Osteocyte (in vitro differentiated cells): ENCODE data around the gene ZNF827. TPM values are rescaled to one million over a fixed set of nuclear protein-coding genes. Genes with fewer than 3 reads are reported as not detected.

ENCODE experiments used
- DNase-seq: peaks from one replicate; pipeline ENCODE4 v3.0.0; 2021; ENCODE audit warnings: mixed read lengths; ENCODE audit not compliant: unreplicated experiment; ENCODE audit errors: extremely low spot score
- H3K27ac Mint-ChIP-seq: one replicate; pipeline ENCODE4 v1.8.0; 2021; ENCODE audit warnings: mild to moderate bottlenecking, mixed read lengths; ENCODE audit not compliant: unreplicated experiment
- H3K27me3 Mint-ChIP-seq: one replicate; pipeline ENCODE4 v1.8.0; 2021; ENCODE audit warnings: mixed read lengths; ENCODE audit not compliant: unreplicated experiment
- H3K36me3 Mint-ChIP-seq: one replicate; pipeline ENCODE4 v1.8.0; 2021; ENCODE audit warnings: mixed read lengths; ENCODE audit not compliant: unreplicated experiment
- H3K4me1 Mint-ChIP-seq: one replicate; pipeline ENCODE4 v1.8.0; 2021; ENCODE audit warnings: mixed read lengths; ENCODE audit not compliant: unreplicated experiment
- H3K4me3 Mint-ChIP-seq: one replicate; pipeline ENCODE4 v1.8.0; 2021; ENCODE audit warnings: mild to moderate bottlenecking, moderate library complexity, mixed read lengths; ENCODE audit not compliant: unreplicated experiment
- H3K9me3 Mint-ChIP-seq: one replicate; pipeline ENCODE4 v1.8.0; 2021; ENCODE audit warnings: mixed read lengths; ENCODE audit not compliant: unreplicated experiment
- total RNA-seq: library from RNA; stranded (reverse); gene quantifications from 2 replicates; pipeline ENCODE4 v1.2.1, GENCODE V29; 2021
- TF ChIP-seq, protein P1 (sequence below): fragments of 200-600 bp; sonication (generic); IDR thresholded peaks from 2 replicates; pipeline ENCODE4 v1.5.0; 2021; ENCODE audit warnings: antibody characterized with exemption, mild to moderate bottlenecking, moderate library complexity

ZNF827 gene
- total RNA-seq, 1 donor from 2014 or later = 22.5 TPM

DNA sequence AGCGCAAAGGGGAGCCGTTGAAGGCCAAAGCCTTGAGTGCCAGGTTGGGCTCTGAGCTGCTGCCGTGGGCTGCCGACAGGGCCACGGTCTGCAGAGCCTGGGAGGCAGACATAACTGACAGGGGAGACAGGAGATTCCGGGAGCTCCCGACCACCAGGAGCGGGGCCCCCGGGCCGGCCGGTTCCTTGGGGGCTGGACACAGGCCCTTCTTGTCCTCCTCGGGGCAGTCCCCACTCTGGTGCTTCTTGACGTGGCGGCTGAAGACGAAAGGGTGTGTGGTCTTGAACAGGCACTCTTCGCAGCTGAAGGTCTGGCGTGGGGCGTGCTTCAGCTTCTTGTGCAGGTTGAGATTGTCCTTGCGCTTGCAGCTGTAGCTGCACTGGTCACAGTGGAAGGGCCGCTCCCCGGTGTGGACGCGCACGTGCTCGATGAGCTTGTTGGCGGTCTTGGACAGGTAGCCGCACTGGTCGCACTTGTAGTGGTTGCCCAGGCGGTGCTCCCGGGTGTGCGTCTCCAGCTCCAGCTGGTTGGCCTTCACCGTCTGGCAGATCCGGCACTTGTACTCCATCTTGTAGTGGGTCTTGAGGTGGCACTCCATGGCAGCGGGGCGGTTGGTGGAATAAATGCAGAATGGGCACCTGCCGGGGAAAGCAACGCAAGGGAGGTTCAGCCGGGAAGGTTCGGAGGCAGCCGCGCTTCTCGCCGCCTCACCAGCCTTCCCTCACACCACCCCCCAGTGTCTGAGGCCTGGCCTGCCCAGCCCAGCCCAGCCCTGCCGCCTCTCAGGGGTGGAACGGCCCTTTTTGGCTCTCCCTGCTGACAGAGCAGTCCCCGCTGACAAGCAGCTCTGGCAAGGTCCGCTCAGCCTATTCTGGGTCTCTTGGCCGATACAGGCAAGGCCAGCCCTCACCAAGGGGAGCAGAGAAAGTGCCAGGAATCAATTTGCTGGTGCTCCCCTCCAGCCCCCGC is 177.4 kb downstream of the ZNF827 start:
- H3K27me3 Mint-ChIP-seq = no peaks in the 10 kb centered on the region
- peaks cover 13% of the 10 kb centered on the region for H3K4me1 Mint-ChIP-seq
- no peak overlapping the region for H3K27ac Mint-ChIP-seq
- no peak for DNase-seq
- H3K36me3 Mint-ChIP-seq = peaks cover 57% of the 10 kb centered on the region
- H3K9me3 Mint-ChIP-seq = no peaks in the 10 kb centered on the region
- TF ChIP-seq, protein P1, sequence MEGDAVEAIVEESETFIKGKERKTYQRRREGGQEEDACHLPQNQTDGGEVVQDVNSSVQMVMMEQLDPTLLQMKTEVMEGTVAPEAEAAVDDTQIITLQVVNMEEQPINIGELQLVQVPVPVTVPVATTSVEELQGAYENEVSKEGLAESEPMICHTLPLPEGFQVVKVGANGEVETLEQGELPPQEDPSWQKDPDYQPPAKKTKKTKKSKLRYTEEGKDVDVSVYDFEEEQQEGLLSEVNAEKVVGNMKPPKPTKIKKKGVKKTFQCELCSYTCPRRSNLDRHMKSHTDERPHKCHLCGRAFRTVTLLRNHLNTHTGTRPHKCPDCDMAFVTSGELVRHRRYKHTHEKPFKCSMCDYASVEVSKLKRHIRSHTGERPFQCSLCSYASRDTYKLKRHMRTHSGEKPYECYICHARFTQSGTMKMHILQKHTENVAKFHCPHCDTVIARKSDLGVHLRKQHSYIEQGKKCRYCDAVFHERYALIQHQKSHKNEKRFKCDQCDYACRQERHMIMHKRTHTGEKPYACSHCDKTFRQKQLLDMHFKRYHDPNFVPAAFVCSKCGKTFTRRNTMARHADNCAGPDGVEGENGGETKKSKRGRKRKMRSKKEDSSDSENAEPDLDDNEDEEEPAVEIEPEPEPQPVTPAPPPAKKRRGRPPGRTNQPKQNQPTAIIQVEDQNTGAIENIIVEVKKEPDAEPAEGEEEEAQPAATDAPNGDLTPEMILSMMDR = no peak
- no peak overlapping the region for H3K4me3 Mint-ChIP-seq

DNA sequence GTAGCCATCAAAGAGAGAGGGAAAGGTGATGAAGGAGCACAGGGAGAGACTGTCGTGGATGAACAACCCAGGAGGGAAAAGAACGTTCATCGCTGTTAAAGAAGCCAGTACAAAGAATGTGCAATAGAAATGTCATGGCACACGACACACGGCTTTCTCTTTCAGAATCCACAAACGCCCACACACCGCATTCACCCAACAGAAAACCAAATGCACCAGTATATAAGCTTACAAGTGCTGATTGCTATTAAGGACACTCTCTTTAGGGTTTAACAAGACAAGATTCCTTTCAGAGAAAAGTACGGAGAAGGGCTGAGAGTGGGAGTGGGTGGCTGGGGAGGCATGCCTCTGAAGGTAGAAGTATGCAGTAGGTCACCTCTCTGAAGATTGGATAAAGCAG is 178.4 kb downstream of the ZNF827 start:
- no peak for DNase-seq
- Mint-ChIP-seq H3K27me3 (no peaks in the 10 kb centered on the region), H3K9me3 (no peaks in the 10 kb centered on the region), H3K27ac (no peak overlapping the region), H3K36me3 (peaks cover 51% of the 10 kb centered on the region), H3K4me3 (no peak overlapping the region), H3K4me1 (peaks cover 13% of the 10 kb centered on the region)
- TF ChIP-seq, protein P1 = no peak

DNA sequence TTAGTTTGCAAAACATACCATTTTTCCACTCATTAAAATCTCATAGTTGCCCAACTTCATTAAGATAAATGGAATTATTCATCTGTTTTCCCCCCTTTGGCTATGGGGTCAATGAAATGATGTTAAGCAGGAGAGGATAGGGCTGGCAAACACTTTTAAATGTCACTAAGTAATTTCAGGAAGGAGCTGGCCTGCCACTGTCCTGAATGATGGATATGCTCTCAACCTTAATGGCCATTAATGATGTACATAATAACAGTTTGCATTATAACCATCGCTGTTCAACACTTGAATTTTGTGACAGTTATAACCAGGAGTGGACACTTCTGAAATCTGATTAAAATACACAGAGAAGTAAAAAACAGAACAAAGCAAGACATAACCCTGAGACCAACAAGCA is 181.4 kb downstream of the ZNF827 start:
- Mint-ChIP-seq H3K4me1 (no peaks in the 10 kb centered on the region), H3K9me3 (no peaks in the 10 kb centered on the region), H3K36me3 (peaks cover 29% of the 10 kb centered on the region), H3K27ac (no peak overlapping the region), H3K4me3 (no peak overlapping the region), H3K27me3 (no peaks in the 10 kb centered on the region)
- TF ChIP-seq, protein P1 = no peak
- DNase-seq = no peak

DNA sequence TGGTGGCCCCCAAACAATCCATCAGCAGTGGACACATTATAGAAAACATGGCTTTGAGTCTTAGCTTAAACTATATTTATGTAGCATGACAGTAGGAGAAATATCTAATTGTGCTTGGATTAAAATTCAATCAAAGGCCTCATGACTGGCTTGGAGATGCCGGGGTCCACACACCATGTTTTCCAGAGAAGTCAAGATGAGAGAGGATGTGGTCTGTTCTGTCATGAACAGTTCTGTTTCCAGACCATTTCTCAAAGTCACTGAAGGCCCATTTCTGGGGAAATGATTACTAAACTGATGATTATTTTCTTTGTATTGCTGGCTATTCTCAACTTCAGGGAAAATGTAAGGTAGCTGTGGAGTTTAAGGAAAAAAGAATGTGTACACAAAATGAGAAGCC is 182.4 kb downstream of the ZNF827 start:
- DNase-seq = no peak
- no peaks in the 10 kb centered on the region for H3K4me1 Mint-ChIP-seq
- peaks cover 3% of the 10 kb centered on the region for H3K9me3 Mint-ChIP-seq
- TF ChIP-seq, protein P1 = no peak
- peaks cover 28% of the 10 kb centered on the region for H3K36me3 Mint-ChIP-seq
- no peak overlapping the region for H3K27ac Mint-ChIP-seq
- no peaks in the 10 kb centered on the region for H3K27me3 Mint-ChIP-seq
- no peak overlapping the region for H3K4me3 Mint-ChIP-seq

DNA sequence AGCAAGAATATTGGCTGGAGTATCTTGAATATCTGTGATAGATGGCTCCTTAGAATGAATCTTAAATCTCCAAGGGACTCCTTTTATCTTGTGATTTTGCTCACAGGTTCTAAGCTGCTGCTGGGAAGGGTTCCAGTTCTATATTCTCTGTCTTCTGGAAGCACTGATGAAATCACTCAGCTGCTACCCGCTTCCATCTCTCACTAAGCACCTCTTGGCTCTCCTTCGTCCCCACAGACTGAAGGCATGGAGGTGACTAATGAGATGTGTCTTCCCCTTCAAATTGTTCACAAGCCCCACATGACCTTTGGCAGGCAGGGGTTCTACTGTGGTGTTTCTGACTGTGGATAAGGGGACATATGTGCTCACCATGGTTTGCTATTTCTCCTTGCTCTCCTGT is 182.8 kb downstream of the ZNF827 start:
- Mint-ChIP-seq H3K27ac (no peak overlapping the region), H3K4me3 (no peak overlapping the region), H3K27me3 (no peaks in the 10 kb centered on the region), H3K9me3 (peaks cover 7% of the 10 kb centered on the region), H3K36me3 (peaks cover 26% of the 10 kb centered on the region), H3K4me1 (no peaks in the 10 kb centered on the region)
- no peak for DNase-seq
- TF ChIP-seq, protein P1 = no peak
